NCI-H128 (cell line): Measurements from ENCODE around the gene OR2S2.

Experiments used
- DNase-seq: peaks from one replicate; lab custom pipeline; 2025; ENCODE audit not compliant: unreplicated experiment; lab: John Stamatoyannopoulos, UW

OR2S2 gene

GRCh38 chr9:35962126-35962906, 4.4 kb upstream of the OR2S2 start:
- no peak for DNase-seq

- DNase-seq = no peak
Observed at GRCh38 chr9:35960039-35960655, 2.2 kb upstream of the OR2S2 start.

DNA sequence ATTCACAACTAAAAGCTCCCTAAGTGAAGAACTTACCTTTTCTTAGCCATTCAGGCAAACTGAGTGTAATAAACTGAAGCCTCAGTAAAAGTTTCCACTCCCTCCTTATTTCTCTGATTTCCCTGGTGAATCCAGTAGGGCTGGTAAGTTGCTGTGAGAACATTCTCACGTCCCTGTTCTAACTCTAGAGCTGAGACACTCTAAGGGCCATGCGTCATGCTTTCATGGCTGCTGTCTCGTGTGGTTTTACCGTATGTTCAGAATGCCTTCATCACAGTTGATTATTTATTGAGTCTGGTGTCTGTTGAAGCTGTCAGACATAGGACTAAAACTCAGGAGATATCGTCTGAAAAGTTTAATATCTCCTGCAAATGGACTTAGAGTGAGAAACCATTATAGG, 1.3 kb downstream of the OR2S2 start:
- no peak for DNase-seq

DNA sequence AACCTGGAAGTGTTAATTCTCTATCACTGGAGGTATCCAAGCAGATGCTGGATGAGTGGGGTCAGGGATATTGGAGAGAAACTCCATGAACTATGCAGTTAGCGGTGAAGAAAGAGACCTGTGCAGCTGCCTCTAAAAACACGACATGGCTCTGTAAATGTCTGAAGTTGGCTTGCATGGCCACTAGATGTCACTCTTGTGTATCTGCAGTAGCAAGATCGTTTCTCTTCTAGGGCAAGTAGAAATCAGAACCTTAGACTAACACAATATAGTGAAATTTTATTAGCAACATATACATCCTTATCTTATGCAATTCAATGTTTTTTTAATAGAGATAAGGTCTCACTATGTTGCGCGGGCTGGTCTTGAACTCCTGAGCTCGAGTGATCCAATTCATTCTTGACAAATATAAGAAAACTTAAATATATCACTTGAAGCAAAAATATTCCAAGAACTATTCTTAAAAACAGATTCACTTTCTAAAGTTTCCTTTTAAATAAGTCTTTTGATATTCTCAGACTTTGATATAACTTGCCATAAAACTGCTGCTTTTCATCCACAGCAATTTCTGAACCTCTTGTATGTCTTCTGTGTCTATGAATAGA, 2.9 kb downstream of the OR2S2 start:
- DNase-seq = peak; percentile 62

GRCh38 chr9:35952526-35953191, 5.3 kb downstream of the OR2S2 start:
- DNase-seq = no peak

- DNase-seq = no peak
Observed at GRCh38 chr9:35951736-35952135, 6.2 kb downstream of the OR2S2 start.

- DNase-seq = no peak
Observed at GRCh38 chr9:35948901-35949318, 9.0 kb downstream of the OR2S2 start.

DNA sequence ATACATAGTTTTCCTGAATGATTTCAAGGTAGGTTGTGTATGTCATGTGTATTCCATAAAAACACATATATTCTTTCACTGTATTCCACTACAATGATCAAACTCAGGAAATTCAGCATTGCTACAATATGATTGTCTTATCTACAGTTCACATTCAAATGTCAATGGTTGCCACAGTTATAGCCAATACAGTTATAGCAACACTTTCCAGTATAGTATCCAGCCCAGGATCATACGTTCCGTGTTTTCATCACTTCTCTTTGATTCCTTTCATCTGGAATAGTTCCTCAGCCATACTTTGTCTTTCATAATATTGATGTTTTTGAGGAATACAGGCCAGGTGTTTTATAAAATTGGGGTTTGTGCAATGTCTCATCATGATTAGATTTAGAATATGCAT, 9.5 kb downstream of the OR2S2 start:
- DNase-seq = no peak

DNA sequence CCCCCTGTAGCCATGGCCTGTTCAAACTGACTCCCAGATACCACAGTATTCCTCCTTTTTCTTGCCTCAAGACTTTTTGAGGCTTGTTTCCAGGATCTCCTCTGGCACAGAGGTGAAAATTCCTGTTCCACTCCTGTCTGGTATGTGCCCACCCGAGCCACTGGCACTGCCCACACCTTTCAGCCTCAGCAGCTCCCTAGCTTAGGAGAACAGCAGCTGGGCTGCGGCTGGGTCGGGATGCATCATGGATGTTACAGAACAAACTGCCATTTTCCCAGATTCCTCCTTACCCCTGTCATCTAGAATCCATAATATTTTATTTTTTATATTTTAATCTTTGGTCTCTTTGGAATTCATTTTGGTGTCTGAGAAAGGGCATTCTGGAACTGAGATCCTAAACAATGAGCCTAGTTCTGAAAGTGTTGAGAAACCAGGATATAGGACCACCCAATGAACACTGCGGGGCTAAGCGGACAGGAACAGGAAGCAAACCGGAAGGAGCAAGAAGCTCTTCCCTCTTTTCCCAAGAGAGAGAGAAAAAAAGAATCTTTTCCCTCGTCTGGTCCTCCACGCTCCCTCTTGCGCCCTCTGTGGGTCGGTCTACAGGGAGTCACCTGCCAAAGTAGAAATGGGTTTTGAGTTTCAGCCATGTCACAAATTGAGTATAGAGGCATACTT, 12.5 kb downstream of the OR2S2 start:
- DNase-seq = no peak

- no peak for DNase-seq
Observed at GRCh38 chr9:35944841-35945240, 13.1 kb downstream of the OR2S2 start.

DNA sequence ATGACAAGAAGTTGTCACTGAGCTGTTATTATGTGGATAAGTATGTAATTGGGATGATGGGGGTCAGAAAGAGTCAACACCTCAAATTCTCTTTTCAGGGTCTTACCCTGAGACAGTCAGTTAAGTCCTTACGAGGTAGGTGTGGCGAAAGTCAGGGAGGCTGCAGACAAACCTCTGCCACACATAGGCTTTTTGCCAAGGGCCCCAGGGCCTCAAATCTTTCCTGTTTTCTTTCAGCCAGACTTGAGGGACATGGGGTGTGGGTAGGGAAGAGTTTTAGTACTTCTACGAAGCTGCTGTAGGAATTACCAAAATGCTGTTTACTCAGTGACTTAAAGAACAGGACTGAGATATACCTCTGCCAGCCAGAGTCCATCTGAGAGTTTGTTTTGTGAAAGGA, 13.8 kb downstream of the OR2S2 start:
- no peak for DNase-seq

DNA sequence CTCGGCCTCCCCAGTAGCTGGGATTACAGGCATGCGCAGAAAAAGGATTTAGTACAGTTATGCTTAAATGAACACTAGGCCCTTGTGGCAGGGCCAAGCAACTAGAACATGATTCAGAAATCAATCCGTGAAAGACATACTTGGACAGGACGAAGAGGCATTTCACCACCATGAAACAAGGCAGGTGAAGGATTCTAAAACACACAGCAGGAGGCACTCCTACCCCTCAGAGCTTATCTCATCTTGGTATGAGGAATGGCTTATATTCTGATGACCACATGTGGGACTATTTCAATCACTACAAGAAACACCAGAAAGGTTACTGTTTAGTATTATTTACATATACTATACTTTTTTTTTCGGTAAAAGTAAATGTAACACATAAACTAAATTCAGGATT, 15.7 kb downstream of the OR2S2 start:
- DNase-seq = no peak

- DNase-seq = no peak
Observed at GRCh38 chr9:35940458-35941407, 17.2 kb downstream of the OR2S2 start.

DNA sequence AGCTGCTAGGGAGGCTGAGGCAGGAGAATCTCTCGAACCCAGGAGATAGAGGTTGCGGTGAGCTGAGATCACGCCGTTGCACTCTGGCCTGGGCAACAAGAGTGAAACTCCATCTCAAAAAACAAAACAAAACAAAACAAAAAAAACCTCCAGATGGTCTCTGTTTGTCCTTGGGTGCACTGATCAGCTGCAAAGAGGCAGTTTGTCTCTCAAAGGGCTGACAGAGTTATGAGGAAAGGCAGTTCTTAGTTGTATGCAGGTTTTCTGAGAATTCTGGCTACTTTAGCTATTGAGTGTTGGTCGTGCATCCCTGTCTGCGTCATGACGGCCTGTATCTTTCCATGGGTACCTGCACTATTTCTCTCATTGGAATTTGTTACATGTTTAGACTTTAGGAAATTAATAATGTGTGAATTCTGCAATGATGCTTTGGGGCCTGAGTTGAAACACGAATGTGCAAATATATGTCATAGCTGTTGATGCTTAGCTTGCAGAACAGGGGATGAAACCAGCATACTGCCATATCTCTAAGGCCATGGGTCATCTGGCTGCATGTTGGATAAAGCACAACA, 18.2 kb downstream of the OR2S2 start:
- no peak for DNase-seq

GRCh38 chr9:35938474-35939356, 19.2 kb downstream of the OR2S2 start:
- no peak for DNase-seq

- no peak for DNase-seq
Observed at GRCh38 chr9:35937227-35937626, 20.7 kb downstream of the OR2S2 start.

GRCh38 chr9:35935755-35936509, 22.0 kb downstream of the OR2S2 start:
- DNase-seq = no peak

GRCh38 chr9:35935261-35935660, 22.7 kb downstream of the OR2S2 start:
- no peak for DNase-seq
